GM12878 (cell line): ENCODE results near the gene ADAMTS17. TPM values are rescaled to one million over a fixed set of nuclear protein-coding genes. Genes with fewer than 3 reads are reported as not detected.

Experiments
- ATAC-seq: fragments of 200-7000 bp; cut with Tn5 transposase; 3 replicates; pipeline ENCODE4 v1.9.1; 2020; ENCODE audit warnings: mild to moderate bottlenecking, moderate library complexity
- BruUV-seq: library from RNA; stranded (reverse); fragments of 400-500 nt; replicated peaks from 2 replicates; lab custom pipeline; 2021; lab: Mats Ljungman, UMichigan
- CTCF ChIA-PET: fragments of 300-600 bp; sonication (Branson Sonifier 250); formaldehyde crosslinking; extraction: SDS; loops from one replicate; lab custom pipeline; 2021; ENCODE audit warnings: inconsistent platforms; lab: Yijun Ruan, JAX
- POLR2A ChIA-PET: fragments of 350-600 bp; formaldehyde crosslinking; extraction: SDS; loops from one replicate; lab custom pipeline; 2021; ENCODE audit warnings: inconsistent platforms; lab: Charles Lee
- RAD21 ChIA-PET: fragments of 300-600 bp; sonication (Branson Sonifier 250); formaldehyde crosslinking; loops from one replicate; lab custom pipeline; 2023; ENCODE audit warnings: antibody characterized with exemption; ENCODE audit not compliant: unreplicated experiment; lab: Charles Lee
- SMC1A ChIA-PET: fragments of 300-600 bp; sonication (Branson Sonifier 250); formaldehyde crosslinking; loops from one replicate; lab custom pipeline; 2023; ENCODE audit not compliant: unreplicated experiment, uncharacterized antibody; lab: Charles Lee
- DNase-seq: peaks from one replicate; pipeline ENCODE4 v3.0.0-alpha.2; 2011; ENCODE audit warnings: low read depth, low spot score
- FAIRE-seq: peaks from 3 replicates; lab custom pipeline; 2011; peaks lifted over from hg19 to GRCh38; lab: Jason Lieb, UNC
- H2AFZ ChIP-seq: 2 replicates; pipeline ENCODE4 v1.6.0; 2011; ENCODE audit warnings: low read depth, low read length, control low read depth; ENCODE audit not compliant: control insufficient read depth
- H3K27ac ChIP-seq: 2 replicates; pipeline ENCODE4 v1.5.1; 2011; ENCODE audit warnings: control low read depth; ENCODE audit not compliant: control insufficient read depth, insufficient read depth
- H3K27me3 ChIP-seq, 2 experiments: replicated peaks in 1 of 2; 2 replicates each; pipeline versions ENCODE4 v1.6.0 to v1.6.1; 2011; ENCODE audit warnings: low read length in 1 of 2; ENCODE audit not compliant: control insufficient read depth in 2 of 2, insufficient read depth in 2 of 2
- H3K36me3 ChIP-seq, 2 experiments: 2 replicates each; pipeline ENCODE4 v1.5.1; 2011; ENCODE audit warnings: low read length in 1 of 2; ENCODE audit not compliant: control insufficient read depth in 2 of 2, insufficient read depth in 2 of 2
- H3K4me1 ChIP-seq: 2 replicates; pipeline ENCODE4 v1.6.1; 2011; ENCODE audit warnings: mild to moderate bottlenecking, low read length, moderate library complexity, mixed read lengths; ENCODE audit not compliant: control insufficient read depth, insufficient read depth
- H3K4me2 ChIP-seq: 2 replicates; pipeline ENCODE4 v1.6.0; 2011; ENCODE audit warnings: control low read depth; ENCODE audit not compliant: control insufficient read depth, insufficient read depth
- H3K4me3 ChIP-seq: fragments of 200-600 bp; sonication (generic); 2 replicates; pipeline ENCODE4 v1.5.1; 2016
- H3K79me2 ChIP-seq: 2 replicates; pipeline ENCODE4 v1.6.0; 2011; ENCODE audit warnings: low read length; ENCODE audit not compliant: control insufficient read depth, insufficient read depth
- H3K9ac ChIP-seq: 2 replicates; pipeline ENCODE4 v1.8.0; 2011; ENCODE audit warnings: low read length, control low read depth, mixed read lengths; ENCODE audit not compliant: control insufficient read depth, insufficient read depth
- H3K9me3 ChIP-seq: replicated peaks from 3 replicates; pipeline ENCODE4 v1.5.1; 2011; ENCODE audit warnings: mild to moderate bottlenecking, low read length; ENCODE audit not compliant: control insufficient read depth, insufficient read depth
- H4K20me1 ChIP-seq: 2 replicates; pipeline ENCODE4 v1.6.0; 2011; ENCODE audit not compliant: control insufficient read depth, insufficient read depth
- ELK1 ChIP-seq: IDR thresholded peaks from 2 replicates; pipeline ENCODE4 v1.6.1; 2012; ENCODE audit warnings: low read depth, low read length, improper control_type of control experiment
- IRF3 ChIP-seq: fragments of 450-650 bp; IDR thresholded peaks from 2 replicates; pipeline ENCODE4 v1.6.1; 2014; ENCODE audit warnings: mild to moderate bottlenecking
- NFXL1 ChIP-seq: fragments of 450-650 bp; IDR thresholded peaks from 2 replicates; pipeline ENCODE4 v1.6.1; 2017; ENCODE audit warnings: antibody characterized with exemption, mild to moderate bottlenecking, borderline replicate concordance
- NFYA ChIP-seq: IDR thresholded peaks from 2 replicates; pipeline ENCODE4 v1.6.1; 2011; ENCODE audit warnings: low read depth, mild to moderate bottlenecking, low read length, improper control_type of control experiment, borderline replicate concordance
- WGBS: methylation state at CpG from one replicate; pipeline ENCODE4 v1.1.6; 2016; ENCODE audit warnings: low lambda C conversion rate; ENCODE audit not compliant: insufficient replicate concordance, insufficient coverage; ENCODE audit errors: missing lambda C conversion rate; 5-methylcytosine and 5-hydroxymethylcytosine counted together
- in situ Hi-C: fragments of 300-500 bp; cut with MboI; formaldehyde crosslinking; loops from 9 replicates; pipeline ENCODE4 v1.14.3; 2018; ENCODE audit warnings: mixed read lengths
- intact Hi-C: fragments of 100-400 bp; cut with micrococcal nuclease; formaldehyde crosslinking; loops from one replicate; pipeline ENCODE4 v1.14.2; 2022; ENCODE audit not compliant: unreplicated experiment
- polyA plus RNA-seq, 11 experiments: library from polyadenylated mRNA; depleted of rRNA in 4 of 11; unstranded in 6 of 11; stranded (reverse) in 5 of 11; fragments of >200 nt; fragmentation: Nextera tagmentation in 4 of 11; fragmentation: Illumina TruSeq in 1 of 11; extraction: Ambion mirVana in 4 of 11; extraction: Trizol in 1 of 11; gene quantifications; 1 replicate in 1 of 11; 2 replicates in 10 of 11; pipeline versions ENCODE4 v1.2.1 to v1.2.3, GENCODE V29; 2011 to 2016; ENCODE audit warnings: inconsistent platforms in 2 of 11, missing spikeins in 2 of 11, low read depth in 1 of 11
- total RNA-seq, 4 experiments: library from RNA; depleted of rRNA in 3 of 4; stranded (reverse); fragments of >200 nt in 3 of 4; fragmentation: Illumina TruSeq in 1 of 4; extraction: Trizol in 1 of 4; gene quantifications; 2 replicates each; pipeline versions ENCODE4 v1.2.1 to v1.2.3, GENCODE V29; 2013 to 2021

Gene ADAMTS17
- total and polyA plus RNA-seq, 10 of the 15 experiments (the other 5 are each of a cell fraction or from before 2014, with no cell fraction given), result 0.04 to 0.50 (median 0.10) TPM; not detected in 4

GRCh38 chr15:99985878-99986277, 355.9 kb downstream of the ADAMTS17 start:
- no peaks in the 10 kb centered on the region for H3K36me3 ChIP-seq
- H2AFZ ChIP-seq, result no peak overlapping the region
- intact Hi-C loops, result no loop called here
- SMC1A ChIA-PET, result no interaction called here
- BruUV-seq, result no TSS peak
- no peak overlapping the region for H3K4me2 ChIP-seq
- no peak overlapping the region for H3K9ac ChIP-seq
- H4K20me1 ChIP-seq, result no peaks in the 10 kb centered on the region
- CTCF ChIA-PET, result no interaction called here
- 77% methylated on average over 4 of the region's 4 CpGs for WGBS
- no peak overlapping the region for H3K27ac ChIP-seq
- in situ Hi-C loops, result no loop called here
- DNase-seq (no peak), ATAC-seq (no peak), FAIRE-seq (no peak)
- H3K27me3 ChIP-seq, result peaks cover 1 to 2% of the 10 kb centered on the region in 2 experiments; a peak in 3 of 4 replicates
- RAD21 ChIA-PET, result no interaction called here
- H3K79me2 ChIP-seq, result no peaks in the 10 kb centered on the region
- no peaks in the 10 kb centered on the region; the same call in 2 of the 3 replicates for H3K9me3 ChIP-seq
- no peak overlapping the region for H3K4me3 ChIP-seq
- H3K4me1 ChIP-seq, result no peaks in the 10 kb centered on the region
- POLR2A ChIA-PET, result no interaction called here
- TF ChIP-seq NFYA (no peak), ELK1 (no peak), NFXL1 (no peak), IRF3 (no peak)
